ENCODE measurements around the gene WDR75. TPM values are rescaled to one million over a fixed set of nuclear protein-coding genes. Genes with fewer than 3 reads are reported as not detected.

The WDR75 gene
- total RNA-seq, 1 experiment from 2014 or later: 70.2 TPM

DNA sequence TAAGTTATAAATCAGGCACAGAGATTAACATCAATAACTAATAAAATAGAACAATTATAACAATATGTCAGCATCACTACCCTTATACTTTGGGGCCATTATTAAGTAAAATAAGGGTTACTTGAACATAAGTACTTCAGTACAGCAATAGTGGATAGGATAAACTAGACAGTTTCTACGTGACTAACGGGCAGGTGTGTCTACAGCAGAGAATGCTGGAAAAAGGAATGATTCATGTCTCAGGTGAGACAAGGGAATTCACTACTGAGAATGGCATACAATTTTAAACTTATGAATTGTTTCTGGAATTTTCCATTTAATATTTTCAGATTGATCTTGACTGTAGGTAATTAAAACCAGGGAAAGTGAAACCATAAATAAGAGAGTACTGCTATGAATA, 5.5 kb downstream of the WDR75 start:
- no peaks in the 10 kb centered on the region for H3K9me2 ChIP-seq (ENCODE audit: insufficient read depth)
- no peak for ATAC-seq
- intact Hi-C loops (cut with micrococcal nuclease): no loop called here
- H3K4me1 ChIP-seq (ENCODE audit: control insufficient read depth in 1 of 2, insufficient read depth in 2 of 2, low read length in 2 of 2): peaks cover 0 to 8% of the 10 kb centered on the region in 2 experiments; a peak in 3 of 4 replicates
- BruUV-seq (replicated peaks): no TSS peak
- H3K4me2 ChIP-seq (ENCODE audit: low read length): no peak overlapping the region
- no peak for DNase-seq (ENCODE audit: low read depth, low spot score)
- H2AFZ ChIP-seq (ENCODE audit: low read depth, low read length, poor library complexity, severe bottlenecking): no peak overlapping the region
- H3K4me3 ChIP-seq (replicated peaks in 1 of 2; ENCODE audit: low read depth in 1 of 2, low read length in 2 of 2): no peak overlapping the region
- H3K9ac ChIP-seq (ENCODE audit: low read length): no peak overlapping the region
- H4K20me1 ChIP-seq (ENCODE audit: insufficient read depth): peaks cover 24% of the 10 kb centered on the region; the same call in 1 of the 2 replicates
- no peaks in the 10 kb centered on the region for H3K9me3 ChIP-seq (ENCODE audit: control insufficient read depth in 1 of 2, insufficient read depth in 1 of 2, low read depth in 1 of 2, low read length in 2 of 2)
- H3K36me3 ChIP-seq (ENCODE audit: control insufficient read depth in 1 of 2, insufficient read depth in 2 of 2, low read length in 2 of 2): peaks cover 27 to 62% of the 10 kb centered on the region in 2 experiments
- ChIA-PET CTCF (no interaction called here), POLR2A (no interaction called here), RAD21 (ENCODE audit: low non-redundant PET in 1 of 2, low total read pairs in 2 of 2, uncharacterized antibody in 2 of 2, unreplicated experiment in 2 of 2) (no interaction called here)
- H3K27ac ChIP-seq (ENCODE audit: low read depth, low read length): no peak overlapping the region
- no peaks in the 10 kb centered on the region for H3K27me3 ChIP-seq (ENCODE audit: insufficient read depth, low read length)
- TF ChIP-seq EZH2phosphoT487 (IDR thresholded peaks at IDR 0.05; ENCODE audit: borderline replicate concordance): no peak
- no peak for TF ChIP-seq EZH2 (IDR thresholded peaks at IDR 0.05)
- no peak for TF ChIP-seq SP1 (IDR thresholded peaks at IDR 0.05; ENCODE audit: low read depth)
- no peak for TF ChIP-seq POLR2A (IDR thresholded peaks at IDR 0.05; ENCODE audit: borderline replicate concordance, extremely low read depth, insufficient read depth, insufficient read length)
- no peak for TF ChIP-seq CEBPB (IDR thresholded peaks at IDR 0.05; ENCODE audit: low read depth)
- TF ChIP-seq POLR2AphosphoS5 (IDR thresholded peaks at IDR 0.05; ENCODE audit: low read depth, low read length): no peak
- TF ChIP-seq, protein P1, sequence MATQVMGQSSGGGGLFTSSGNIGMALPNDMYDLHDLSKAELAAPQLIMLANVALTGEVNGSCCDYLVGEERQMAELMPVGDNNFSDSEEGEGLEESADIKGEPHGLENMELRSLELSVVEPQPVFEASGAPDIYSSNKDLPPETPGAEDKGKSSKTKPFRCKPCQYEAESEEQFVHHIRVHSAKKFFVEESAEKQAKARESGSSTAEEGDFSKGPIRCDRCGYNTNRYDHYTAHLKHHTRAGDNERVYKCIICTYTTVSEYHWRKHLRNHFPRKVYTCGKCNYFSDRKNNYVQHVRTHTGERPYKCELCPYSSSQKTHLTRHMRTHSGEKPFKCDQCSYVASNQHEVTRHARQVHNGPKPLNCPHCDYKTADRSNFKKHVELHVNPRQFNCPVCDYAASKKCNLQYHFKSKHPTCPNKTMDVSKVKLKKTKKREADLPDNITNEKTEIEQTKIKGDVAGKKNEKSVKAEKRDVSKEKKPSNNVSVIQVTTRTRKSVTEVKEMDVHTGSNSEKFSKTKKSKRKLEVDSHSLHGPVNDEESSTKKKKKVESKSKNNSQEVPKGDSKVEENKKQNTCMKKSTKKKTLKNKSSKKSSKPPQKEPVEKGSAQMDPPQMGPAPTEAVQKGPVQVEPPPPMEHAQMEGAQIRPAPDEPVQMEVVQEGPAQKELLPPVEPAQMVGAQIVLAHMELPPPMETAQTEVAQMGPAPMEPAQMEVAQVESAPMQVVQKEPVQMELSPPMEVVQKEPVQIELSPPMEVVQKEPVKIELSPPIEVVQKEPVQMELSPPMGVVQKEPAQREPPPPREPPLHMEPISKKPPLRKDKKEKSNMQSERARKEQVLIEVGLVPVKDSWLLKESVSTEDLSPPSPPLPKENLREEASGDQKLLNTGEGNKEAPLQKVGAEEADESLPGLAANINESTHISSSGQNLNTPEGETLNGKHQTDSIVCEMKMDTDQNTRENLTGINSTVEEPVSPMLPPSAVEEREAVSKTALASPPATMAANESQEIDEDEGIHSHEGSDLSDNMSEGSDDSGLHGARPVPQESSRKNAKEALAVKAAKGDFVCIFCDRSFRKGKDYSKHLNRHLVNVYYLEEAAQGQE (IDR thresholded peaks at IDR 0.05; ENCODE audit: low read depth): no peak
- TF ChIP-seq, protein P2, sequence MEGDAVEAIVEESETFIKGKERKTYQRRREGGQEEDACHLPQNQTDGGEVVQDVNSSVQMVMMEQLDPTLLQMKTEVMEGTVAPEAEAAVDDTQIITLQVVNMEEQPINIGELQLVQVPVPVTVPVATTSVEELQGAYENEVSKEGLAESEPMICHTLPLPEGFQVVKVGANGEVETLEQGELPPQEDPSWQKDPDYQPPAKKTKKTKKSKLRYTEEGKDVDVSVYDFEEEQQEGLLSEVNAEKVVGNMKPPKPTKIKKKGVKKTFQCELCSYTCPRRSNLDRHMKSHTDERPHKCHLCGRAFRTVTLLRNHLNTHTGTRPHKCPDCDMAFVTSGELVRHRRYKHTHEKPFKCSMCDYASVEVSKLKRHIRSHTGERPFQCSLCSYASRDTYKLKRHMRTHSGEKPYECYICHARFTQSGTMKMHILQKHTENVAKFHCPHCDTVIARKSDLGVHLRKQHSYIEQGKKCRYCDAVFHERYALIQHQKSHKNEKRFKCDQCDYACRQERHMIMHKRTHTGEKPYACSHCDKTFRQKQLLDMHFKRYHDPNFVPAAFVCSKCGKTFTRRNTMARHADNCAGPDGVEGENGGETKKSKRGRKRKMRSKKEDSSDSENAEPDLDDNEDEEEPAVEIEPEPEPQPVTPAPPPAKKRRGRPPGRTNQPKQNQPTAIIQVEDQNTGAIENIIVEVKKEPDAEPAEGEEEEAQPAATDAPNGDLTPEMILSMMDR (IDR thresholded peaks at IDR 0.05 in 2 of 3, conservative IDR thresholded peaks at IDR 0.05 in 1 of 3; ENCODE audit: borderline replicate concordance in 1 of 3, insufficient read depth in 1 of 3, low read depth in 2 of 3, low read length in 2 of 3): no peak
- no peak for TF ChIP-seq SRF (IDR thresholded peaks at IDR 0.05; ENCODE audit: low read depth)
- no peak for TF ChIP-seq SIN3A (IDR thresholded peaks at IDR 0.05; ENCODE audit: low read depth)
- TF ChIP-seq CBX3 (IDR thresholded peaks at IDR 0.05; ENCODE audit: low read depth): no peak
- no peak for TF ChIP-seq ZFX (IDR thresholded peaks at IDR 0.05)
- TF ChIP-seq, protein P3, sequence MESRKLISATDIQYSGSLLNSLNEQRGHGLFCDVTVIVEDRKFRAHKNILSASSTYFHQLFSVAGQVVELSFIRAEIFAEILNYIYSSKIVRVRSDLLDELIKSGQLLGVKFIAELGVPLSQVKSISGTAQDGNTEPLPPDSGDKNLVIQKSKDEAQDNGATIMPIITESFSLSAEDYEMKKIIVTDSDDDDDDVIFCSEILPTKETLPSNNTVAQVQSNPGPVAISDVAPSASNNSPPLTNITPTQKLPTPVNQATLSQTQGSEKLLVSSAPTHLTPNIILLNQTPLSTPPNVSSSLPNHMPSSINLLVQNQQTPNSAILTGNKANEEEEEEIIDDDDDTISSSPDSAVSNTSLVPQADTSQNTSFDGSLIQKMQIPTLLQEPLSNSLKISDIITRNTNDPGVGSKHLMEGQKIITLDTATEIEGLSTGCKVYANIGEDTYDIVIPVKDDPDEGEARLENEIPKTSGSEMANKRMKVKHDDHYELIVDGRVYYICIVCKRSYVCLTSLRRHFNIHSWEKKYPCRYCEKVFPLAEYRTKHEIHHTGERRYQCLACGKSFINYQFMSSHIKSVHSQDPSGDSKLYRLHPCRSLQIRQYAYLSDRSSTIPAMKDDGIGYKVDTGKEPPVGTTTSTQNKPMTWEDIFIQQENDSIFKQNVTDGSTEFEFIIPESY (IDR thresholded peaks at IDR 0.05; ENCODE audit: extremely low read depth, insufficient replicate concordance, low read length): no peak
- TF ChIP-seq EGR1 (IDR thresholded peaks at IDR 0.05; ENCODE audit: low read depth): no peak
- H3K79me2 ChIP-seq (ENCODE audit: insufficient read depth, low read length): peaks cover 99% of the 10 kb centered on the region
